ENCODE results near the gene BMPR1A. TPM values are rescaled to one million over a fixed set of nuclear protein-coding genes. Genes with fewer than 3 reads are reported as not detected.
"Not testable (repeated sequence)": the region's sequence is repeated elsewhere in the genome, so short reads cannot be mapped to it uniquely, and the experiment has no call there.

BMPR1A gene
- total RNA-seq, 1 experiment from 2014 or later: 21.4 TPM

- TF ChIP-seq, protein P1, sequence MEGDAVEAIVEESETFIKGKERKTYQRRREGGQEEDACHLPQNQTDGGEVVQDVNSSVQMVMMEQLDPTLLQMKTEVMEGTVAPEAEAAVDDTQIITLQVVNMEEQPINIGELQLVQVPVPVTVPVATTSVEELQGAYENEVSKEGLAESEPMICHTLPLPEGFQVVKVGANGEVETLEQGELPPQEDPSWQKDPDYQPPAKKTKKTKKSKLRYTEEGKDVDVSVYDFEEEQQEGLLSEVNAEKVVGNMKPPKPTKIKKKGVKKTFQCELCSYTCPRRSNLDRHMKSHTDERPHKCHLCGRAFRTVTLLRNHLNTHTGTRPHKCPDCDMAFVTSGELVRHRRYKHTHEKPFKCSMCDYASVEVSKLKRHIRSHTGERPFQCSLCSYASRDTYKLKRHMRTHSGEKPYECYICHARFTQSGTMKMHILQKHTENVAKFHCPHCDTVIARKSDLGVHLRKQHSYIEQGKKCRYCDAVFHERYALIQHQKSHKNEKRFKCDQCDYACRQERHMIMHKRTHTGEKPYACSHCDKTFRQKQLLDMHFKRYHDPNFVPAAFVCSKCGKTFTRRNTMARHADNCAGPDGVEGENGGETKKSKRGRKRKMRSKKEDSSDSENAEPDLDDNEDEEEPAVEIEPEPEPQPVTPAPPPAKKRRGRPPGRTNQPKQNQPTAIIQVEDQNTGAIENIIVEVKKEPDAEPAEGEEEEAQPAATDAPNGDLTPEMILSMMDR (IDR thresholded peaks at IDR 0.05; ENCODE audit: unreplicated experiment): no peak
- Mint-ChIP-seq H3K27ac (ENCODE audit: unreplicated experiment) (no peak overlapping the region), H3K9me3 (ENCODE audit: low read depth, unreplicated experiment) (peaks cover 5% of the 10 kb centered on the region), H3K4me1 (ENCODE audit: low read depth, unreplicated experiment) (no peaks in the 10 kb centered on the region), H3K27me3 (ENCODE audit: unreplicated experiment) (no peaks in the 10 kb centered on the region), H3K4me3 (ENCODE audit: low read depth, unreplicated experiment) (no peak overlapping the region), H3K36me3 (ENCODE audit: insufficient read depth, unreplicated experiment) (peaks cover 4% of the 10 kb centered on the region)
- intact Hi-C loops (cut with micrococcal nuclease; ENCODE audit: unreplicated experiment): no loop called here
- CTCF ChIA-PET: no interaction called here
- no peak for DNase-seq
- no TSS peak for BruUV-seq (replicated peaks)
Measured at GRCh38 chr10:86849181-86849894, 92.9 kb downstream of the BMPR1A start.

DNA sequence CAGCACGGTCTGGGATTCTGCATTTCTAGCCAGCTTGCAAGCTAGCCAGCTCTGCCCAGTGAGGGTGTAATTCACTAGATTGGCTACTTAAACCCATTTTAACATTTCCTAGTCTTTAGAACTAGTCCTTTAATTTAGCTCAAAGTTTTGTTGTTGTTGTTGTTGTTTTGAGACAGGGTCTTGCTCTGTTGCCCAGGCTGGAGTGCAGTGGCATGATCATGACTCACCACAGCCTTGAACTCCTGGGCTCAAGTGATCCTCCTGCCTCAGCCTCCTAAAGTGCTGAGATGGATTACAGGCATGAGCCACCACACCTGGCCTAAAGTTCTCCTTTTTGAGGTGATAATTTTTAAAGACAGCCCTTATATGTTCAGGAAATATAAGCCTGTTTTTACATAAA is 94.1 kb downstream of the BMPR1A start:
- H3K36me3 Mint-ChIP-seq (ENCODE audit: insufficient read depth, unreplicated experiment): peaks cover 4% of the 10 kb centered on the region
- no peak overlapping the region for H3K4me3 Mint-ChIP-seq (ENCODE audit: low read depth, unreplicated experiment)
- no peaks in the 10 kb centered on the region for H3K4me1 Mint-ChIP-seq (ENCODE audit: low read depth, unreplicated experiment)
- no TSS peak for BruUV-seq (replicated peaks)
- H3K27ac Mint-ChIP-seq (ENCODE audit: unreplicated experiment): no peak overlapping the region
- DNase-seq: no peak
- intact Hi-C loops (cut with micrococcal nuclease; ENCODE audit: unreplicated experiment): no loop called here
- peaks cover 5% of the 10 kb centered on the region for H3K9me3 Mint-ChIP-seq (ENCODE audit: low read depth, unreplicated experiment)
- TF ChIP-seq, protein P1 (IDR thresholded peaks at IDR 0.05; ENCODE audit: unreplicated experiment): no peak
- H3K27me3 Mint-ChIP-seq (ENCODE audit: unreplicated experiment): no peaks in the 10 kb centered on the region
- CTCF ChIA-PET: no interaction called here

- no TSS peak for BruUV-seq (replicated peaks)
- Mint-ChIP-seq H3K4me1 (ENCODE audit: low read depth, unreplicated experiment) (no peaks in the 10 kb centered on the region), H3K27me3 (ENCODE audit: unreplicated experiment) (no peaks in the 10 kb centered on the region), H3K36me3 (ENCODE audit: insufficient read depth, unreplicated experiment) (peaks cover 4% of the 10 kb centered on the region), H3K27ac (ENCODE audit: unreplicated experiment) (no peak overlapping the region), H3K9me3 (ENCODE audit: low read depth, unreplicated experiment) (peaks cover 5% of the 10 kb centered on the region), H3K4me3 (ENCODE audit: low read depth, unreplicated experiment) (no peak overlapping the region)
- TF ChIP-seq, protein P1 (IDR thresholded peaks at IDR 0.05; ENCODE audit: unreplicated experiment): no peak
- intact Hi-C loops (cut with micrococcal nuclease; ENCODE audit: unreplicated experiment): no loop called here
- CTCF ChIA-PET: interaction anchor here (0.7 kb wide), 1 partner anchor 188 kb away, joined by 4 read pairs; no protein-coding TSS in a partner anchor
- no peak for DNase-seq
Measured at GRCh38 chr10:86851328-86852207, 95.1 kb downstream of the BMPR1A start.

DNA sequence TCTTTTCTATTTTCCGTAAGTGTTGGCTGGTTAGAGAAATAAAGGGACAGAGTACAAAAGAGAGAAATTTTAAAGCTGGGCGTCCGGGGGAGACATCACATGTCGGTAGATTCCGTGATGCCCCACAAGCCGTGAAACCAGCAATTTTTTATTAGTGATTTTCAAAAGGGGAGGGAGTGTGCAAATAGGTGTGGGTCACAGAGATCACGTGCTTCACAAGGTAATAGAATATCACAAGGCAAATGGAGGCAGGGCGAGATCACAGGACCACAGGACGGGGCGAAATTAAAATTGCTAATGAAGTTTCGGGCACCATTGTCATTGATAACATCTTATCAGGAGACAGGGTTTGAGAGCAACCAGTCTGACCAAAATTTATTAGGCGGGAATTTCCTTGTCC is 97.2 kb downstream of the BMPR1A start:
- intact Hi-C loops (cut with micrococcal nuclease; ENCODE audit: unreplicated experiment); BruUV-seq (replicated peaks); H3K27me3 Mint-ChIP-seq (ENCODE audit: unreplicated experiment); H3K27ac Mint-ChIP-seq (ENCODE audit: unreplicated experiment); H3K36me3 Mint-ChIP-seq (ENCODE audit: insufficient read depth, unreplicated experiment); CTCF ChIA-PET; H3K9me3 Mint-ChIP-seq (ENCODE audit: low read depth, unreplicated experiment); H3K4me3 Mint-ChIP-seq (ENCODE audit: low read depth, unreplicated experiment); H3K4me1 Mint-ChIP-seq (ENCODE audit: low read depth, unreplicated experiment); DNase-seq: not testable (repeated sequence)

All from Calu3 (cell line).